GM23248 (cell line): ENCODE data around the gene CBFA2T3.

Source experiments
- EZH2 ChIP-seq: fragments of 200-600 bp; sonication (generic); IDR thresholded peaks from 2 replicates; pipeline ENCODE4 v1.6.1; 2018; ENCODE audit warnings: antibody characterized with exemption, mild to moderate bottlenecking; ENCODE audit not compliant: insufficient read depth, poor library complexity, severe bottlenecking
- EZH2phosphoT487 ChIP-seq: fragments of 200-600 bp; sonication (generic); IDR thresholded peaks from 2 replicates; pipeline ENCODE4 v1.6.1; 2018; ENCODE audit warnings: antibody characterized with exemption, moderate library complexity, mild to moderate bottlenecking, low read depth; ENCODE audit not compliant: insufficient read depth

DNA sequence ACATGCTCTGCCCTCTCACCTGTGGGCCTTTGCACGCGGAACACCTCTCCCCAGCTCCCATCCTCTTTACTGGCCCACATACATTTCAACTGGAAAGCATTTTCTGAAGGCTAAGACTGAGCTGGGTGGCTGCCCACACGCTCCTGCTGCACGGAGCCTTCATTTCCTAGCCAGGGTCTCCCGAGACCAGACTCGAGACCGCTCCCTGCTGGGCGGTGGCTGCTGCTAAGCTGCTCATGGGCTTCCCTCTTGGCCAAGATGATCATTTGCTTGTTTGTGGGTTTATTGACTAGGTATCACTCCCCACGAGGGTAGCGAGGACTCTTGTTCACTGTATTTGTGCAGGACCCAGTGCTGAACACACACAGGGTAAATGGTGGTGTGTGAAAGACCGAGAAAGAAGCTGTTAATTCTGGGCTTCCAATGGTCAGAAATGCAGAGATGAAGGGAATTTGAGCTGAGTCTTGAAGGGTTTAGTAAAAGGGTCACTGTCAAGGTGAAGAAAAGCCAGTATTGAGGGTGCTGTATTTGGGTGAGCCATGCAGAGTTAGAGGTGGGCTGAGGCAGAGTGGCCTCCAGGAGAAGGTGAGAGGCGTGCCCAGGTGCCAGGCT lies 119.2 kb downstream of the CBFA2T3 start:
- TF ChIP-seq EZH2 (no peak), EZH2phosphoT487 (no peak)
